Sciatic nerve (tissue), 2 donors: ENCODE measurements around the gene LRP8. TPM values are rescaled to one million over a fixed set of nuclear protein-coding genes. Genes with fewer than 3 reads are reported as not detected.

Source experiments
- ATAC-seq: fragments of 200-7000 bp; cut with Tn5 transposase; one replicate; pipeline ENCODE4 v1.9.1; 2020; ENCODE audit warnings: mild to moderate bottlenecking, moderate library complexity
- DNase-seq: peaks from one replicate; pipeline ENCODE4 v3.0.0-alpha.2; 2020; ENCODE audit warnings: low spot score
- intact Hi-C: fragments of 100-400 bp; cut with DNase I; formaldehyde crosslinking; loops from one replicate; pipeline ENCODE4 v1.14.2; 2022
- total RNA-seq: library from RNA; stranded (reverse); fragmentation: NEBNext Ultra II Directional; extraction: Animal tissue kit (Norgen Biotek cat#: 25700); gene quantifications from one replicate; pipeline ENCODE4 v1.2.1, GENCODE V29; 2021
- donor health status: DM: no; HTN: no; CAD: no.
- donor health status: DM: no; HTN: no; CAD: no.

Gene LRP8
- 2.4 TPM for total RNA-seq

- peak; percentile 81 for DNase-seq
- ATAC-seq: peak; percentile 74
- intact Hi-C loops: no loop called here
Measured at GRCh38 chr1:53328009-53328461, at the start of gene LRP8. TSS of gene LRP8 (minus strand) at chr1:53328070. CDS start at chr1:53327912, 158 bp downstream.

GRCh38 chr1:53377438-53377841 lies 49.6 kb upstream of the LRP8 start:
- no peak for ATAC-seq
- intact Hi-C loops: no loop called here
- peak; percentile 26 for DNase-seq

GRCh38 chr1:53376742-53377437 lies 49.0 kb upstream of the LRP8 start:
- intact Hi-C loops: no loop called here
- peak; percentile 31 for DNase-seq
- no peak for ATAC-seq

GRCh38 chr1:53376041-53376461 lies 48.2 kb upstream of the LRP8 start:
- peak; percentile 45 for DNase-seq
- intact Hi-C loops: no loop called here
- ATAC-seq: no peak

GRCh38 chr1:53375440-53375839 lies 47.6 kb upstream of the LRP8 start:
- intact Hi-C loops: no loop called here
- ATAC-seq: no peak
- DNase-seq: peak; percentile 53

GRCh38 chr1:53373246-53373645 lies 45.4 kb upstream of the LRP8 start:
- intact Hi-C loops: no loop called here
- peak; percentile 40 for DNase-seq
- no peak for ATAC-seq

GRCh38 chr1:53372501-53372951 lies 44.7 kb upstream of the LRP8 start:
- intact Hi-C loops: no loop called here
- ATAC-seq (no peak), DNase-seq (peak; percentile 32)

- intact Hi-C loops: no loop called here
- peak; percentile 10 for DNase-seq
- ATAC-seq: no peak
Measured at GRCh38 chr1:53371851-53372250, 44.0 kb upstream of the LRP8 start.

- DNase-seq (peak; percentile 27), ATAC-seq (no peak)
- intact Hi-C loops: no loop called here
Measured at GRCh38 chr1:53371121-53371666, 43.3 kb upstream of the LRP8 start.

GRCh38 chr1:53370369-53370961 lies 42.6 kb upstream of the LRP8 start:
- intact Hi-C loops: no loop called here
- ATAC-seq (no peak), DNase-seq (peak; percentile 38)

GRCh38 chr1:53369761-53370160 lies 41.9 kb upstream of the LRP8 start:
- DNase-seq (peak; percentile 25), ATAC-seq (no peak)
- intact Hi-C loops: no loop called here

- ATAC-seq (no peak), DNase-seq (peak; percentile 39)
- intact Hi-C loops: no loop called here
Measured at GRCh38 chr1:53369034-53369750, 41.3 kb upstream of the LRP8 start.

GRCh38 chr1:53368314-53369033 lies 40.6 kb upstream of the LRP8 start:
- intact Hi-C loops: no loop called here
- ATAC-seq: peak; percentile 21

GRCh38 chr1:53367503-53368313 lies 39.8 kb upstream of the LRP8 start:
- DNase-seq (peak; percentile 45), ATAC-seq (peak; percentile 63)
- intact Hi-C loops: no loop called here

More at GRCh38 chr1:53368314-53369033, 40.6 kb upstream of the LRP8 start:
- peak; percentile 58 for DNase-seq

GRCh38 chr1:53366901-53367502 lies 39.1 kb upstream of the LRP8 start:
- intact Hi-C loops: no loop called here
- DNase-seq (peak; percentile 37), ATAC-seq (no peak)

- ATAC-seq: no peak
- DNase-seq: peak; percentile 52
- intact Hi-C loops: no loop called here
Measured at GRCh38 chr1:53365437-53366063, 37.7 kb upstream of the LRP8 start.

- DNase-seq (peak; percentile 36), ATAC-seq (no peak)
- intact Hi-C loops: no loop called here
Measured at GRCh38 chr1:53362851-53363642, 35.2 kb upstream of the LRP8 start.
